Activated CD4-positive, alpha-beta T cell treated with anti-CD3 and anti-CD28 coated beads for 4 hours (primary cell): ENCODE measurements around the gene BAX.
A peak's percentile ranks its signal among the peaks of the same experiment; 100 is the strongest.

ENCODE experiments used
- DNase-seq, 2 donors: peaks; one replicate each; pipeline ENCODE4 v3.0.0-alpha.2; 2020

The BAX gene

GRCh38 chr19:48933382-48933932 lies 21.2 kb upstream of the BAX start, which contains the start of gene DHDH:
Gene DHDH, plus strand, starts transcription at chr19:48933699. Its CDS starts 23 bp downstream, at chr19:48933722.
- peak; percentile 78 for DNase-seq

GRCh38 chr19:48934837-48935236 lies 19.8 kb upstream of the BAX start:
- DNase-seq: no peak

GRCh38 chr19:48935864-48936263 lies 18.8 kb upstream of the BAX start:
- no peak for DNase-seq

GRCh38 chr19:48938256-48938655 lies 16.4 kb upstream of the BAX start:
- DNase-seq: no peak

- no peak for DNase-seq
Measured at GRCh38 chr19:48940902-48941301, 13.8 kb upstream of the BAX start.

- DNase-seq: no peak
Measured at GRCh38 chr19:48943081-48943480, 11.6 kb upstream of the BAX start.

- DNase-seq: no peak
Measured at GRCh38 chr19:48945415-48945814, 9.3 kb upstream of the BAX start.

- DNase-seq: no peak
Measured at GRCh38 chr19:48945817-48946216, 8.9 kb upstream of the BAX start.

- no peak for DNase-seq
Measured at GRCh38 chr19:48946463-48947257, 8.0 kb upstream of the BAX start.

- DNase-seq: no peak
Measured at GRCh38 chr19:48947258-48947542, 7.5 kb upstream of the BAX start.

- DNase-seq: no peak
Measured at GRCh38 chr19:48950159-48950558, 4.5 kb upstream of the BAX start.

GRCh38 chr19:48950830-48951519 lies 3.7 kb upstream of the BAX start:
- DNase-seq: no peak

- DNase-seq: no peak
Measured at GRCh38 chr19:48953141-48953540, 1.5 kb upstream of the BAX start.

- DNase-seq: no peak
Measured at GRCh38 chr19:48953990-48954594, 583 bp upstream of the BAX start.

- no peak for DNase-seq
Measured at GRCh38 chr19:48955308-48955958, 758 bp downstream of the BAX start.

GRCh38 chr19:48958006-48958405 lies 3.3 kb downstream of the BAX start:
- no peak for DNase-seq

GRCh38 chr19:48959341-48960239 lies 4.9 kb downstream of the BAX start:
- DNase-seq: no peak

GRCh38 chr19:48961051-48961649 lies 6.5 kb downstream of the BAX start:
- DNase-seq: no peak

- DNase-seq: no peak
Measured at GRCh38 chr19:48961673-48962028, 7.0 kb downstream of the BAX start.

GRCh38 chr19:48962029-48962848 lies 7.6 kb downstream of the BAX start:
- peak in 1 of 2 donors; percentile 47 for DNase-seq

GRCh38 chr19:48962849-48963165 lies 8.1 kb downstream of the BAX start:
- DNase-seq: no peak
